Renal cortex interstitium (tissue), 11 donors: ENCODE measurements around the gene DEPDC5. TPM values are rescaled to one million over a fixed set of nuclear protein-coding genes. Genes with fewer than 3 reads are reported as not detected.

Experiments
- DNase-seq, 11 donors: peaks; one replicate each; pipeline ENCODE4 v3.0.0-alpha.2; 2013; ENCODE audit warnings: low read depth in 9 of 11, low spot score in 4 of 11; ENCODE audit errors: extremely low read depth in 1 of 11
- polyA plus RNA-seq, 3 donors: library from polyadenylated mRNA; unstranded; fragments of 120-200 nt; gene quantifications; one replicate each; pipeline ENCODE4 v1.2.1, GENCODE V29; 2013; ENCODE audit not compliant: insufficient read length in 3 of 3

DEPDC5 gene
- polyA plus RNA-seq, 3 donors: 12.9 to 15.2 (median 15.1) TPM

GRCh38 chr22:31952472-31952871, 198.7 kb downstream of the DEPDC5 start:
- no peak for DNase-seq

- DNase-seq: no peak
These were observed 199.4 kb downstream of the DEPDC5 start for GRCh38 chr22:31953261-31953660.

- no peak for DNase-seq
These were observed 201.0 kb downstream of the DEPDC5 start for GRCh38 chr22:31954535-31955523.

- DNase-seq: no peak
These were observed 202.5 kb downstream of the DEPDC5 start for GRCh38 chr22:31956360-31956759.

Other genes starting within 250 kb of the DEPDC5 start
- 10 to 100 TPM; 31.3 to 43.2 (median 33.1) TPM for gene PISD, start 91.8 kb upstream of the DEPDC5 start, polyA plus RNA-seq
- gene PRR14L, start 3.9 kb upstream of the DEPDC5 start, polyA plus RNA-seq: 10 to 100 TPM; 24.0 to 27.7 (median 25.0) TPM
- gene YWHAH, start 190.5 kb downstream of the DEPDC5 start, polyA plus RNA-seq: 100 to 1,000 TPM in 2 of 3 donors, 10 to 100 TPM in 1; 92.6 to 140 (median 136) TPM